SK-N-SH treated with all-trans-retinoic acid at 6 μM for 48 hours (cell line): Measurements from ENCODE around the gene DEFB129.
"Not testable (repeated sequence)": the region's sequence is repeated elsewhere in the genome, so short reads cannot be mapped to it uniquely, and the experiment has no call there.

Source experiments
- ATAC-seq: fragments of 200-7000 bp; cut with Tn5 transposase; 3 replicates; pipeline ENCODE4 v1.9.1; 2020; ENCODE audit warnings: mild to moderate bottlenecking, moderate library complexity
- ARNTL ChIP-seq: fragments of 450-650 bp; formaldehyde crosslinking; IDR thresholded peaks from 2 replicates; pipeline ENCODE4 v1.5.0; 2020; ENCODE audit warnings: low read depth, mild to moderate bottlenecking, moderate library complexity, borderline replicate concordance
- BACH2 ChIP-seq: fragments of 250-450 bp; sonication (Bioruptor Pico); IDR thresholded peaks from 2 replicates; pipeline ENCODE4 v1.9.0; 2021; ENCODE audit warnings: mild to moderate bottlenecking, borderline replicate concordance
- CSDC2 ChIP-seq: fragments of 250-450 bp; sonication (Bioruptor Pico); IDR thresholded peaks from 2 replicates; pipeline ENCODE4 v1.5.0; 2020; ENCODE audit warnings: mild to moderate bottlenecking, moderate library complexity
- CSRNP3 ChIP-seq: fragments of 250-450 bp; sonication (Bioruptor Pico); IDR thresholded peaks from 2 replicates; pipeline ENCODE4 v1.5.1; 2021; ENCODE audit warnings: mild to moderate bottlenecking, moderate library complexity
- GLIS3 ChIP-seq: fragments of 250-450 bp; sonication (Bioruptor Pico); IDR thresholded peaks from 2 replicates; pipeline ENCODE4 v1.5.0; 2020; ENCODE audit warnings: mild to moderate bottlenecking, moderate library complexity
- OSR1 ChIP-seq: fragments of 250-450 bp; sonication (Bioruptor Pico); IDR thresholded peaks from 2 replicates; pipeline ENCODE4 v1.8.0; 2022; ENCODE audit warnings: moderate library complexity, mild to moderate bottlenecking, inconsistent platforms
- RARB ChIP-seq: fragments of 250-450 bp; sonication (Bioruptor Pico); IDR thresholded peaks from 2 replicates; pipeline ENCODE4 v1.8.0; 2021; ENCODE audit warnings: mild to moderate bottlenecking, moderate library complexity
- SNAI2 ChIP-seq: fragments of 250-450 bp; sonication (Bioruptor Pico); IDR thresholded peaks from 2 replicates; pipeline ENCODE4 v1.5.0; 2020; ENCODE audit warnings: mild to moderate bottlenecking, moderate library complexity
- TCF4 ChIP-seq: fragments of 250-450 bp; sonication (Bioruptor Pico); IDR thresholded peaks from 2 replicates; pipeline ENCODE4 v1.8.0; 2021; ENCODE audit warnings: mild to moderate bottlenecking, moderate library complexity, borderline replicate concordance
- TOX ChIP-seq: fragments of 250-450 bp; sonication (Bioruptor Pico); IDR thresholded peaks from 2 replicates; pipeline ENCODE4 v1.8.0; 2021; ENCODE audit warnings: mild to moderate bottlenecking, moderate library complexity, borderline replicate concordance
- TSHZ2 ChIP-seq: fragments of 250-450 bp; sonication (Bioruptor Pico); IDR thresholded peaks from 2 replicates; pipeline ENCODE4 v1.5.0; 2020; ENCODE audit warnings: mild to moderate bottlenecking, moderate library complexity
- ZC3H10 ChIP-seq: fragments of 250-450 bp; sonication (Bioruptor Pico); IDR thresholded peaks from 2 replicates; pipeline ENCODE4 v1.5.1; 2021; ENCODE audit warnings: mild to moderate bottlenecking, moderate library complexity
- ZFP3 ChIP-seq: fragments of 250-450 bp; sonication (Bioruptor Pico); IDR thresholded peaks from 2 replicates; pipeline ENCODE4 v1.5.0; 2020; ENCODE audit warnings: mild to moderate bottlenecking, moderate library complexity
- ZFP30 ChIP-seq: fragments of 450-650 bp; formaldehyde crosslinking; IDR thresholded peaks from 2 replicates; pipeline ENCODE4 v1.5.0; 2022; ENCODE audit warnings: mild to moderate bottlenecking, moderate library complexity
- ZNF565 ChIP-seq: fragments of 450-650 bp; formaldehyde crosslinking; conservative IDR thresholded peaks from 2 replicates; pipeline ENCODE4 v1.5.0; 2020; ENCODE audit warnings: low read depth, mild to moderate bottlenecking, moderate library complexity
- ZNF70 ChIP-seq: fragments of 450-650 bp; formaldehyde crosslinking; IDR thresholded peaks from 2 replicates; pipeline ENCODE4 v1.5.0; 2020; ENCODE audit warnings: mild to moderate bottlenecking, moderate library complexity
- TF ChIP-seq, protein P1 (sequence below): fragments of 250-450 bp; sonication (Bioruptor Pico); IDR thresholded peaks from 2 replicates; pipeline ENCODE4 v1.8.0; 2020; ENCODE audit warnings: mild to moderate bottlenecking, moderate library complexity, borderline replicate concordance

DEFB129 gene

DNA sequence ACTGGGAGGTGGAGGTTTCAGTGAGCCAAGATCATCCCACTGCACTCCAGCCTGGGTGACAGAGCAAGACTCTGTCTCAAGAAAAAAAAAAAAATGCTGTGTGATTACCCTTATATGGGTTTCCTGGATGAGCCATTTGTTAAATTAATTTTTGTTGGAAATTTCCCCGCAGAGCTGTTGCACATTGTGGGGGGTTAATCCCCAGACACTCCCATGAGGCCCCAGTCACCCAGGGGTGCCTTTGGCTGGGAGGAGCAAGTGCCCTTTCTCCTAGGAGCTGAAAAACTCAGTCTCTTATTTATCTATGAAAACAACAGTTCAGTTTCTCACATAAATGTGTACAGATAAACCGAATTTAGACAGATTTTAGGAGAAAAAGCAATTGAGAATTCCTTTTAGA is 25.7 kb downstream of the DEFB129 start:
- TF ChIP-seq ZNF565 (CRISPR knock-in tag) (no peak), TOX (CRISPR knock-in tag) (no peak), BACH2 (no peak), TCF4 (CRISPR knock-in tag) (no peak), ZFP30 (CRISPR knock-in tag) (no peak), ZFP3 (CRISPR knock-in tag) (no peak), TSHZ2 (CRISPR knock-in tag) (no peak), ZNF70 (CRISPR knock-in tag) (no peak), OSR1 (CRISPR knock-in tag) (no peak)
- TF ChIP-seq, protein P1, sequence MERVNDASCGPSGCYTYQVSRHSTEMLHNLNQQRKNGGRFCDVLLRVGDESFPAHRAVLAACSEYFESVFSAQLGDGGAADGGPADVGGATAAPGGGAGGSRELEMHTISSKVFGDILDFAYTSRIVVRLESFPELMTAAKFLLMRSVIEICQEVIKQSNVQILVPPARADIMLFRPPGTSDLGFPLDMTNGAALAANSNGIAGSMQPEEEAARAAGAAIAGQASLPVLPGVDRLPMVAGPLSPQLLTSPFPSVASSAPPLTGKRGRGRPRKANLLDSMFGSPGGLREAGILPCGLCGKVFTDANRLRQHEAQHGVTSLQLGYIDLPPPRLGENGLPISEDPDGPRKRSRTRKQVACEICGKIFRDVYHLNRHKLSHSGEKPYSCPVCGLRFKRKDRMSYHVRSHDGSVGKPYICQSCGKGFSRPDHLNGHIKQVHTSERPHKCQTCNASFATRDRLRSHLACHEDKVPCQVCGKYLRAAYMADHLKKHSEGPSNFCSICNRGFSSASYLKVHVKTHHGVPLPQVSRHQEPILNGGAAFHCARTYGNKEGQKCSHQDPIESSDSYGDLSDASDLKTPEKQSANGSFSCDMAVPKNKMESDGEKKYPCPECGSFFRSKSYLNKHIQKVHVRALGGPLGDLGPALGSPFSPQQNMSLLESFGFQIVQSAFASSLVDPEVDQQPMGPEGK (CRISPR knock-in tag) = no peak
- no peak for ATAC-seq

GRCh38 chr20:253447-253846 is 26.4 kb downstream of the DEFB129 start:
- not testable (repeated sequence) for ATAC-seq

DNA sequence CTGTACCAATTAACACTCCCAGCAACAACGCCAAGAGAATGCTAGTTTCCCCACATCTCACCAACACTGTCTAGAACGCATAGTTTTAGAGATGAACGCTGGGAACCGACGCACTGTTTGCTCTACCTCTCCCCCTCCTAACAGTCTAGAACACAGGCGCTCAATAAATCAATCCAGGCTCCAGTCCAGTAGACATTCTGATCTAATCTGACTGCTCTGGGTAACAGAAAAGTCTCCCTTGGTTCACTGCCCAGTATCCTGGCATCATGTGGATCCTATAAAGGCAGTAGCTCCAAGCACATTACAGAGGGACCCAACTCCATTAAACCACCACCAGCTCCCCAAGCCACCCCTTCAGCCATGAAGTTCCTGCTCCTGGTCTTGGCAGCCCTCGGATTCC is 30.4 kb downstream of the DEFB129 start, which contains the start of gene DEFB132:
Gene DEFB132, plus strand, starts transcription at position 306 of the 400 bp plus-strand sequence. Its CDS starts 55 bp downstream, at position 361.
- ATAC-seq = peak; percentile 22; the same call in 2 of the 3 replicates
- TF ChIP-seq ARNTL (CRISPR knock-in tag) = no peak
- TF ChIP-seq TSHZ2 (CRISPR knock-in tag) = peak; percentile 66; the same call in 1 of the 2 replicates

DNA sequence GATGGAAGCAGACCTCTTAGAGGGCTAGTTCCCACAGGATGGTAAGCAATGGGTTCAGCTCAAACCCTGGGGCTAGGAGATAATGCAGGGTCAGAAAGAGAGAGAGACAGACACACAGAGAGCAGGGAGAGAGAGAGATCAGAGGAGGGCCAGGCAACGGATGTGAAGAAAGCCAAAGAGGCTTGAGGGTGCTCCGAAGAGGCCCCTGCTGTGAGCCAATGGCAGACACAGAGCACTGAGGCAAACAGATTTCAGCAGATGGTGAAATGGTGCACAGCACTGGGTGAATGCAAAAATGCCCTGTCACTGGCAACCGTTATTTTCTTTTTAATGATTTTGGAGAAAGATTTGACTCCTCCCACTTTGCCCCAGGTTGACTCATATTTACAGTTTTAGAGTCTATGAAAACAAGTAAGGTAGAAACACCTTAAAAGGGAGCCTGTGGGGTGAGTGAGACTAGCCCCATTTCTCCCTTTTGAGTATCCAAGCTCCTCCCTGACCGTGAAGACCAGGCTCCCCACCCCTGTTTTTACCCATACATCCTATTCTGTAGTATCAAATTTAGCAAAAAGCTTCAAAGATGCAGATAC is 31.3 kb downstream of the DEFB129 start:
- TF ChIP-seq TSHZ2 (CRISPR knock-in tag) (no peak), RARB (CRISPR knock-in tag) (no peak), ZNF70 (CRISPR knock-in tag) (no peak), ZC3H10 (CRISPR knock-in tag) (no peak), ZFP30 (CRISPR knock-in tag) (no peak), SNAI2 (CRISPR knock-in tag) (no peak), ZFP3 (CRISPR knock-in tag) (no peak), TCF4 (CRISPR knock-in tag) (no peak), CSRNP3 (CRISPR knock-in tag) (no peak), BACH2 (no peak), CSDC2 (CRISPR knock-in tag) (no peak), GLIS3 (CRISPR knock-in tag) (no peak)
- TF ChIP-seq, all 23 proteins: peak for 0
- ATAC-seq = no peak
